Smooth muscle cell (in vitro differentiated cells): Measurements from ENCODE around the gene HYAL1. TPM values are rescaled to one million over a fixed set of nuclear protein-coding genes. Genes with fewer than 3 reads are reported as not detected.

Source experiments
- DNase-seq: peaks from one replicate; lab custom pipeline; 2025; ENCODE audit not compliant: unreplicated experiment; lab: John Stamatoyannopoulos, UW
- H2AFZ ChIP-seq: fragments of 200-600 bp; sonication (generic); 2 replicates; pipeline ENCODE4 v1.6.0; 2016; ENCODE audit warnings: antibody characterized with exemption, low read depth, mild to moderate bottlenecking
- H3F3A ChIP-seq: fragments of 200-600 bp; sonication (generic); 2 replicates; pipeline ENCODE4 v1.6.0; 2017; ENCODE audit warnings: antibody characterized with exemption, low read depth
- H3K27ac ChIP-seq: fragments of 200-600 bp; sonication (generic); 2 replicates; pipeline ENCODE4 v1.5.1; 2016; ENCODE audit warnings: low read depth, mild to moderate bottlenecking
- H3K27me3 ChIP-seq: fragments of 200-600 bp; sonication (generic); 2 replicates; pipeline ENCODE4 v1.6.1; 2016; ENCODE audit warnings: low read depth, mild to moderate bottlenecking
- H3K36me3 ChIP-seq: fragments of 200-600 bp; sonication (generic); 2 replicates; pipeline ENCODE4 v1.5.1; 2016; ENCODE audit warnings: low read depth
- H3K4me1 ChIP-seq: fragments of 200-600 bp; sonication (generic); 2 replicates; pipeline ENCODE4 v1.5.1; 2016; ENCODE audit warnings: low read depth
- H3K4me2 ChIP-seq: fragments of 200-600 bp; sonication (generic); 2 replicates; pipeline ENCODE4 v1.6.0; 2016; ENCODE audit warnings: mild to moderate bottlenecking
- H3K4me3 ChIP-seq: fragments of 200-600 bp; sonication (generic); 2 replicates; pipeline ENCODE4 v1.5.1; 2016; ENCODE audit warnings: mild to moderate bottlenecking
- H3K79me2 ChIP-seq: fragments of 200-600 bp; sonication (generic); 2 replicates; pipeline ENCODE4 v1.6.0; 2016; ENCODE audit warnings: low read depth, mild to moderate bottlenecking
- H3K9ac ChIP-seq: fragments of 200-600 bp; sonication (generic); 2 replicates; pipeline ENCODE4 v1.6.0; 2016; ENCODE audit warnings: low read depth
- H3K9me3 ChIP-seq: fragments of 200-600 bp; sonication (generic); replicated peaks from 2 replicates; pipeline ENCODE4 v1.5.1; 2016; ENCODE audit warnings: low read depth
- H4K20me1 ChIP-seq: fragments of 200-600 bp; sonication (generic); 2 replicates; pipeline ENCODE4 v1.6.0; 2016; ENCODE audit warnings: low read depth
- CTCF ChIP-seq: fragments of 200-600 bp; sonication (generic); IDR thresholded peaks from 2 replicates; pipeline ENCODE4 v1.5.1; 2017; ENCODE audit warnings: borderline replicate concordance, mild to moderate bottlenecking, antibody characterized with exemption; ENCODE audit not compliant: insufficient read depth, poor library complexity, severe bottlenecking
- WGBS: methylation state at CpG from one replicate; pipeline ENCODE4 v1.1.7; 2016; ENCODE audit warnings: low lambda C conversion rate; 5-methylcytosine and 5-hydroxymethylcytosine counted together
- polyA plus RNA-seq: library from polyadenylated mRNA; unstranded; fragments of >200 nt; fragmentation: Nextera tagmentation; extraction: Ambion mirVana; gene quantifications from 2 replicates; pipeline ENCODE4 v1.2.1, GENCODE V29; 2016
- total RNA-seq: library from RNA; depleted of rRNA; stranded (reverse); fragments of >200 nt; gene quantifications from 2 replicates; pipeline ENCODE4 v1.2.3, GENCODE V29; 2014

The HYAL1 gene
- total and polyA plus RNA-seq, 2 experiments from 2014 or later: 1.0 TPM; not detected in 1

GRCh38 chr3:50345586-50346234, 42.3 kb upstream of the HYAL1 start, which contains the start of gene ZMYND10:
ZMYND10 (minus strand) TSS chr3:50345732; CDS start chr3:50345579, 153 bp downstream.
- peaks cover 14% of the 10 kb centered on the region for H3K4me1 ChIP-seq
- peak within 1 kb of the TSS; percentile 49 for H3K4me3 ChIP-seq
- no peaks in the 10 kb centered on the region for H4K20me1 ChIP-seq
- peak; percentile 20 for DNase-seq
- H3K27me3 ChIP-seq: peaks cover 8% of the 10 kb centered on the region
- peaks cover 14% of the 10 kb centered on the region for H3K79me2 ChIP-seq
- no peak for TF ChIP-seq CTCF
- H3K9ac ChIP-seq: no peak within 1 kb of the TSS
- H3F3A ChIP-seq: peaks cover 9% of the 10 kb centered on the region
- WGBS: 16% methylated on average over 38 of the region's 45 CpGs
- peak within 1 kb of the TSS; percentile 26 for H2AFZ ChIP-seq
- no peak within 1 kb of the TSS for H3K27ac ChIP-seq
- H3K4me2 ChIP-seq: peak within 1 kb of the TSS; percentile 84
- no peaks in the 10 kb centered on the region for H3K9me3 ChIP-seq
- H3K36me3 ChIP-seq: no peaks in the 10 kb centered on the region

- no peak for TF ChIP-seq CTCF
- peaks cover 14% of the 10 kb centered on the region for H3K27me3 ChIP-seq
- no peak for DNase-seq
- H3K36me3 ChIP-seq: no peaks in the 10 kb centered on the region
- 66% methylated on average over 8 of the region's 8 CpGs for WGBS
- peaks cover 9% of the 10 kb centered on the region for H3F3A ChIP-seq
- no peaks in the 10 kb centered on the region for H4K20me1 ChIP-seq
- peak overlapping the region; percentile 84 for H3K4me2 ChIP-seq
- no peak overlapping the region for H3K27ac ChIP-seq
- H3K4me3 ChIP-seq: peak overlapping the region; percentile 49
- peak overlapping the region; percentile 26 for H2AFZ ChIP-seq
- H3K9me3 ChIP-seq: no peaks in the 10 kb centered on the region
- peaks cover 10% of the 10 kb centered on the region for H3K79me2 ChIP-seq
- peaks cover 17% of the 10 kb centered on the region for H3K4me1 ChIP-seq
- no peak overlapping the region for H3K9ac ChIP-seq
Measured at GRCh38 chr3:50345008-50345407, 41.6 kb upstream of the HYAL1 start.

- no peaks in the 10 kb centered on the region for H3K36me3 ChIP-seq
- no peak for DNase-seq
- H3K27ac ChIP-seq: no peak overlapping the region
- H3F3A ChIP-seq: peaks cover 16% of the 10 kb centered on the region
- no peaks in the 10 kb centered on the region for H3K79me2 ChIP-seq
- no peak for TF ChIP-seq CTCF
- H3K4me2 ChIP-seq: no peak overlapping the region
- H3K4me1 ChIP-seq: peaks cover 17% of the 10 kb centered on the region
- WGBS: 77% methylated on average over 13 of the region's 13 CpGs
- no peaks in the 10 kb centered on the region for H3K9me3 ChIP-seq
- H3K4me3 ChIP-seq: no peak overlapping the region
- H4K20me1 ChIP-seq: no peaks in the 10 kb centered on the region
- H3K9ac ChIP-seq: no peak overlapping the region
- peaks cover 19% of the 10 kb centered on the region for H3K27me3 ChIP-seq
- H2AFZ ChIP-seq: no peak overlapping the region
Measured at GRCh38 chr3:50342813-50343633, 39.6 kb upstream of the HYAL1 start.
